Fibroblast of villous mesenchyme (primary cell): ENCODE results near the gene NF1. TPM values are rescaled to one million over a fixed set of nuclear protein-coding genes. Genes with fewer than 3 reads are reported as not detected.
"Not testable (repeated sequence)": the region's sequence is repeated elsewhere in the genome, so short reads cannot be mapped to it uniquely, and the experiment has no call there.

Experiments
- DNase-seq: peaks from one replicate; pipeline ENCODE4 v3.0.0-alpha.2; 2010; ENCODE audit warnings: low read depth
- H3K4me3 ChIP-seq: 2 replicates; pipeline ENCODE4 v1.5.1; 2011; ENCODE audit warnings: low read depth, mild to moderate bottlenecking, low read length
- CTCF ChIP-seq: IDR thresholded peaks from 2 replicates; pipeline ENCODE4 v1.5.1; 2012; ENCODE audit warnings: low read depth, mild to moderate bottlenecking, low read length; ENCODE audit not compliant: insufficient read depth
- total RNA-seq: library from RNA; depleted of rRNA; stranded (reverse); fragments of >200 nt; gene quantifications from 2 replicates; pipeline ENCODE4 v1.2.3, GENCODE V29; 2012

The NF1 gene
- total RNA-seq, 1 donor = 82.5 TPM

GRCh38 chr17:31152271-31152670 lies 57.5 kb downstream of the NF1 start:
- H3K4me3 ChIP-seq = no peak overlapping the region
- no peak for TF ChIP-seq CTCF
- no peak for DNase-seq

- DNase-seq = peak; percentile 36
- no peak overlapping the region for H3K4me3 ChIP-seq
- TF ChIP-seq CTCF = no peak
These were observed 60.5 kb downstream of the NF1 start for GRCh38 chr17:31155208-31155810.

- TF ChIP-seq CTCF = no peak
- no peak overlapping the region for H3K4me3 ChIP-seq
- peak; percentile 54 for DNase-seq
These were observed 61.5 kb downstream of the NF1 start for GRCh38 chr17:31156326-31156725.

- not testable (repeated sequence) for H3K4me3 ChIP-seq, DNase-seq
These were observed 62.1 kb downstream of the NF1 start for GRCh38 chr17:31156864-31157263.

GRCh38 chr17:31158746-31159377 lies 64.1 kb downstream of the NF1 start:
- peak; percentile 29 for DNase-seq
- H3K4me3 ChIP-seq = no peak overlapping the region
- TF ChIP-seq CTCF = no peak

- no peak overlapping the region for H3K4me3 ChIP-seq
- DNase-seq = no peak
- no peak for TF ChIP-seq CTCF
These were observed 68.5 kb downstream of the NF1 start for GRCh38 chr17:31163091-31163781.

- no peak for TF ChIP-seq CTCF
- no peak for DNase-seq
- no peak overlapping the region for H3K4me3 ChIP-seq
These were observed 72.3 kb downstream of the NF1 start for GRCh38 chr17:31167111-31167510.
